Psoas muscle (tissue), 8 donors: ENCODE measurements around the gene FRMD7. TPM values are rescaled to one million over a fixed set of nuclear protein-coding genes. Genes with fewer than 3 reads are reported as not detected.

Source experiments
- ATAC-seq, 4 donors: fragments of 200-7000 bp; cut with Tn5 transposase; one replicate each; pipeline ENCODE4 v1.9.1; 2020; ENCODE audit warnings: moderate library complexity in 3 of 4, mild to moderate bottlenecking in 2 of 4
- DNase-seq, 2 donors: peaks; one replicate each; pipeline ENCODE4 v3.0.0-alpha.2; 2020
- H3K27ac ChIP-seq: fragments of 200-600 bp; one replicate; pipeline ENCODE4 v1.8.0; 2022
- H3K27me3 ChIP-seq, 3 donors: fragments of 200-600 bp in 1 of 3; one replicate each; pipeline versions ENCODE4 v1.6.1 to v1.8.0; 2013 to 2022; ENCODE audit warnings: low read length in 2 of 3, mild to moderate bottlenecking in 2 of 3, moderate library complexity in 1 of 3; ENCODE audit not compliant: insufficient read depth in 3 of 3
- H3K36me3 ChIP-seq, 2 donors: fragments of 200-600 bp in 1 of 2; one replicate each; pipeline versions ENCODE4 v1.6.1 to v1.8.0; 2013 to 2022; ENCODE audit warnings: low read depth in 1 of 2, mild to moderate bottlenecking in 1 of 2, moderate library complexity in 1 of 2; ENCODE audit not compliant: insufficient read depth in 1 of 2
- H3K4me1 ChIP-seq: fragments of 200-600 bp; one replicate; pipeline ENCODE4 v1.8.0; 2022
- H3K4me3 ChIP-seq: fragments of 200-600 bp; one replicate; pipeline ENCODE4 v1.8.0; 2022; ENCODE audit warnings: mild to moderate bottlenecking
- H3K9me3 ChIP-seq: fragments of 200-600 bp; one replicate; pipeline ENCODE4 v1.8.0; 2022
- CTCF ChIP-seq: fragments of 200-600 bp; IDR thresholded peaks from one replicate; pipeline ENCODE4 v1.8.0; 2022; ENCODE audit warnings: antibody characterized with exemption
- WGBS, 3 donors: extraction: QIAGEN DNeasy Blood & Tissue Kit; methylation state at CpG; one replicate each; pipeline versions ENCODE4 v1.1.6 to v1.1.7; 2013; 5-methylcytosine and 5-hydroxymethylcytosine counted together
- intact Hi-C, 2 donors: fragments of 100-400 bp; cut with DNase I; formaldehyde crosslinking; loops; one replicate each; pipeline versions ENCODE4 v1.11.0 to v1.14.2; 2022
- polyA plus RNA-seq, 3 donors: library from polyadenylated mRNA; stranded (reverse); fragments of 200-250 nt; gene quantifications; one replicate each; pipeline ENCODE4 v1.2.3, GENCODE V29; 2013
- total RNA-seq, 4 donors: library from RNA; stranded (reverse); fragmentation: NEBNext Ultra II Directional in 2 of 4; extraction: Animal tissue kit (Norgen Biotek cat#: 25700) in 2 of 4; gene quantifications; one replicate each; pipeline versions ENCODE4 v1.2.1 to v1.2.4, GENCODE V29; 2021 to 2023
- donor health status: healthy with polysubstance abuse.
- donor health status: DM: no; HTN: no; CAD: no; lungs with moderate emphysema.
- donor health status: Bipolar disorder and iron deficiency.
- donor health status: healthy.
- donor health status: DM: yes; HTN: yes; CAD: no.
- donor health status: DM: no; HTN: no; CAD: no.
- donor health status: DM: no; HTN: no; CAD: no.
- donor health status: DM: yes; HTN: yes; CAD: no.

FRMD7 gene
- total and polyA plus RNA-seq, 7 donors: 0.04 to 0.13 (median 0.10) TPM; not detected in 4

GRCh38 chrX:132119283-132119682 lies 8.5 kb downstream of the FRMD7 start:
- TF ChIP-seq CTCF: no peak
- H3K4me3 ChIP-seq: no peak overlapping the region
- H3K9me3 ChIP-seq: no peaks in the 10 kb centered on the region
- H3K27me3 ChIP-seq: peaks cover 0 to 7% (median 0%) of the 10 kb centered on the region in 3 donors
- intact Hi-C loops: no loop called here
- no peak overlapping the region for H3K27ac ChIP-seq
- no peak for DNase-seq
- no peaks in the 10 kb centered on the region for H3K36me3 ChIP-seq
- ATAC-seq: no peak
- no peaks in the 10 kb centered on the region for H3K4me1 ChIP-seq
- WGBS, 3 donors: 46 to 68% (median 66%) methylated on average over 3 of the region's 3 CpGs

GRCh38 chrX:132118358-132118757 lies 9.5 kb downstream of the FRMD7 start:
- WGBS, 3 donors: 92 to 100% (median 93%) methylated on average over 3 to 4 of the region's 4 CpGs
- Histone ChIP-seq H3K27ac (no peak overlapping the region), H3K27me3 (peaks cover 0 to 7% (median 0%) of the 10 kb centered on the region in 3 donors), H3K4me1 (no peaks in the 10 kb centered on the region), H3K9me3 (no peaks in the 10 kb centered on the region), H3K36me3 (no peaks in the 10 kb centered on the region), H3K4me3 (no peak overlapping the region)
- DNase-seq: no peak
- no peak for TF ChIP-seq CTCF
- no peak for ATAC-seq
- intact Hi-C loops: no loop called here

GRCh38 chrX:132115792-132116191 lies 12.0 kb downstream of the FRMD7 start:
- H3K27ac ChIP-seq: no peak overlapping the region
- intact Hi-C loops: no loop called here
- H3K4me3 ChIP-seq: no peak overlapping the region
- no peak for TF ChIP-seq CTCF
- H3K4me1 ChIP-seq: no peaks in the 10 kb centered on the region
- WGBS, 3 donors: 46 to 66% (median 51%) methylated on average over 5 of the region's 5 CpGs
- no peaks in the 10 kb centered on the region for H3K9me3 ChIP-seq
- ATAC-seq (no peak), DNase-seq (no peak)
- H3K36me3 ChIP-seq: no peaks in the 10 kb centered on the region
- H3K27me3 ChIP-seq: peaks cover 0 to 7% (median 0%) of the 10 kb centered on the region in 3 donors

- Histone ChIP-seq H3K36me3 (no peaks in the 10 kb centered on the region), H3K4me3 (no peak overlapping the region), H3K27ac (no peak overlapping the region), H3K9me3 (no peaks in the 10 kb centered on the region), H3K4me1 (no peaks in the 10 kb centered on the region), H3K27me3 (peaks cover 0 to 9% (median 0%) of the 10 kb centered on the region in 3 donors)
- DNase-seq (no peak), ATAC-seq (no peak)
- intact Hi-C loops: no loop called here
- TF ChIP-seq CTCF: no peak
Measured at GRCh38 chrX:132114607-132115006, 13.2 kb downstream of the FRMD7 start.

- DNase-seq: no peak
- no peaks in the 10 kb centered on the region for H3K4me1 ChIP-seq
- H3K4me3 ChIP-seq: no peak overlapping the region
- H3K9me3 ChIP-seq: no peaks in the 10 kb centered on the region
- no peak for ATAC-seq
- H3K27me3 ChIP-seq: peaks cover 0 to 12% (median 0%) of the 10 kb centered on the region in 3 donors
- intact Hi-C loops: no loop called here
- no peaks in the 10 kb centered on the region for H3K36me3 ChIP-seq
- no peak overlapping the region for H3K27ac ChIP-seq
- TF ChIP-seq CTCF: no peak
Measured at GRCh38 chrX:132107291-132107690, 20.5 kb downstream of the FRMD7 start.
